SH-SY5Y (cell line): ENCODE results near the gene UBQLN4.

Source experiments
- GATA2 ChIP-seq: IDR thresholded peaks from 2 replicates; pipeline ENCODE4 v1.6.1; 2011; ENCODE audit warnings: mild to moderate bottlenecking, low read depth, low read length
- GATA3 ChIP-seq: IDR thresholded peaks from 2 replicates; pipeline ENCODE4 v1.6.1; 2011; ENCODE audit warnings: low read depth, mild to moderate bottlenecking, low read length, moderate library complexity

Gene UBQLN4

DNA sequence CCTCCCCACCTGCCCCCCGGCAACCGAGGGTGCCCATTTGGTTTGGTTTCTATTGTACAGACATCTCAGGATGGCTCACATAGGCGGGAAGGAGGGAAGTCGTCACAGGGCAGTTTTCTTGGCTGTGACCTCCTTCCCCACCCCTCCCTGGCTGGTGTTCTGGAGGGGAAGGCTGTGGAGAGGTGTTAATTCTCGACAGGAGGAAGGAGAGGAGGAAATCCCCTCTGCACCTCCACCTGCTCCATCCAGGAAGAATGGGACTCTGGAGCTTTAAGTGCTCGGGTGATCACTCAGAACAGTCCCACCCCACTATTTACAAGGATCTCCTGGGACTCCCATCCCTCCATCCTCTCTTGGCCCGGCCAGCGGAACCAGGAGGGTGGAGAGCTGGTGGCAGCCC is 21.1 kb upstream of the UBQLN4 start:
- no peak for TF ChIP-seq GATA3
- TF ChIP-seq GATA2 = no peak

DNA sequence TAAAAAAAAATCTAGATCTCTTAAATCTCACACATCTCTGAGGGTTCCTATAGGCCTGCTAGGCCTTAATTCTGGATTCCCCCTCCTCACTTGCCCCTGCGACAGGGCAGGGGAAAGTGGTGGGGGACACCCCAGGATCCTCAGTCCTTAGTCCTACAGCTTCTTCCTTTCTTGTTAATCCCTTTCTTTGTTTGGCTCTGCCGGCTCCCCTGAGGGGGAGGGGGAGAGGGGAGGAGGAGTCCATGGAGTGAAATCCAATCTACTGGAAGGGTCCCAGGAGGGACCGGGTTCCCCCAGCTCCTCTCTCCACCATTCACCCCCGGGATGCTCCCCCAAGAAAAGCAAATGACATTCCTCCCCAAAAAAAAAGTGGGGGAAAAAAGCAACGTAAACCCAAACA is 20.1 kb upstream of the UBQLN4 start:
- TF ChIP-seq GATA3 = no peak
- TF ChIP-seq GATA2 = no peak

DNA sequence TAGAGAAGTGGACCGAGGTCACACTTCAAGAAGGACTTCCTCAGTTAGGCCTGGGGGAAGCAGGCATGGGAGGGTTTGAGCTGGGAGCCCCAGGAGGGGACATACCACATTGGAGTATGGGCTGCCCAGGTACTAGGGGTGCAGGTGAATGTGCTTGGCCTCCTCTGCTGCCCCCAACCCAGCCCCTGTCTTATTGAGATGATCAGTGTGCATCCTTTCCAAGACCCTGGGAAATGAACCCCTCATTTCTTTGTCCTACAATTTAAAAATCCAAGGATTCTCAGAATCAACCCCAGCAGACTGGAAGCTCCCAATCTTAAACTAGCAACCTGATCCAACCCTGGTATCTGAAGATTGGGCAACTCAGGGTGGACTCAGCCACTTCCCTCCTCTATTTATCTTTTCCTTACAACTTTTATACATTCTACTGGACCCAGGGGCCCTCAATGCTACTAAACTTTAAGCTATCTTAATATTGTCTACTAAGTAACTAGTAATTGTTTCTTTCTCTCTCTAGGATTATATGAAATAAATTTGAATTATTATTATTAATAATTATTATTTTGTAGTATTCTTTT is 19.6 kb upstream of the UBQLN4 start:
- TF ChIP-seq GATA3 (no peak), GATA2 (no peak)

DNA sequence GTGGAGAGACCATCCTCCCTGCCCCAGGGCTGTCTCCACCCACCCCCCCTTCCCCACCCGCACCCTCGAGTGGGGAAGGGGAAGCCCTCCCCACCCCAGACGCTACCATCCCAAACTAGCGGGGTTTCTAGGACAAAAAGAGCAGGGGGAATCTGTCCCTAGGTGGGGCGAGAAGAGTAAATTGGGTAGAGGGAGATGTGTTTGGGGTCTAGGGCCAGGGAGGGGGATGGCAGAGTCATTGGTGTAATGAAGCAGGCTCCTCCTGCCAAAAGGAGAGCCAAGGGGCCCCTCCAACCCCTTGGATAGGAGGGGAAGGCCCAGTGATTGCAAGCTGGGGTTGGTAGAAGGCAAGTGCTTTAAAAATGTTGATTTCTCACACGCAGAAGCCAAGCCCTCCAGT is 18.7 kb upstream of the UBQLN4 start:
- TF ChIP-seq GATA3 (no peak), GATA2 (no peak)

DNA sequence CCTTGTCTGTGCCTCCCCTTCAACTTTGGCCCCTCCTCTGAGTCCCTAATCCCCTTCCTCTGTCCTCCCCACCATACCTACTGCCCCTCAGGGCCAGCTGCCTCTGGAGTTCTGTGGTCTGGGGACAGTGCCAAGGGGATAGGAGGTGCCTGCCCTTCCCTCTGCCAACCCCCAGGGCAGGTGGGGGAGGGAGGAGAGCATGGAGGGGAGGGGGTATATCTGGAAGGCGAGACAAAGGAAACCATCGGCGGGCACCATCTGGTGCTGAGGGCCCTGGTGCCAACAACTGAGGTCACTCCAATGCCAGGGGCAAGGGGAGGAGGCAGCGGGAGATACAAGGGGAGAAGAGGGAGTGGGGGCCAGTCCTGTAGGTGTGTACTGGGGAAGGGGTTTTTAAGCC is 16.9 kb upstream of the UBQLN4 start:
- TF ChIP-seq GATA3 = no peak
- TF ChIP-seq GATA2 = no peak

DNA sequence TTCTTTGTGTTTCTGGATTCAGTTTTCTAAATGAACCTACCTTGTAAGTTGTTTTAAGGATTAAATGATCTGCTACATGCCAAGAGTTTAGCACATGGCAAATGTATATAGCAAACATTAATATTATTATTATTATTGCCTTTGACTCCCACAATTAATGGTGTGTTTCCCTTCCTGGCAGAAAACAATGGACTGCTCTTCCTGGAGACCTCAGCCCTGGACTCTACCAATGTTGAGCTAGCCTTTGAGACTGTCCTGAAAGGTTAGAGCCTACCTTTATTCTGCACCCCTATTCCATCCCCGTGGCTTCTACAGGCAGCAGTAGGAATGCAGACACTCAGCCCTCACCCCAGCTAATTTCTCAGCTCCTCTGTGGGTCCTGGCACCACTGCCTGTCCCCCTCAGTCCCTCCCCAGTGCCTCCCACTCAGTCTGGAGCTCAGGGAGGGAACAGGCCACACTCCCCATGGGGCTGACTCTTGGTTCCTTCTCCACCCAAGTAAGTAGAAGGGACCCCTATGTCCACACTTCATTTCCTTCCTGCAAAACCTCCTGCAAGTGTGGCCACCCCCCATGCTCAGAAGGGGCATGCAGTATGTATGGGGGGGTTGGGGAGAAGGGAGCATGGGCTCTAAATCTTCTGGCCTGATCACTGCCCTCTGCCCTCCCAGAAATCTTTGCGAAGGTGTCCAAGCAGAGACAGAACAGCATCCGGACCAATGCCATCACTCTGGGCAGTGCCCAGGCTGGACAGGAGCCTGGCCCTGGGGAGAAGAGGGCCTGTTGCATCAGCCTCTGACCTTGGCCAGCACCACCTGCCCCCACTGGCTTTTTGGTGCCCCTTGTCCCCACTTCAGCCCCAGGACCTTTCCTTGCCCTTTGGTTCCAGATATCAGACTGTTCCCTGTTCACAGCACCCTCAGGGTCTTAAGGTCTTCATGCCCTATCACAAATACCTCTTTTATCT is 16.2 kb upstream of the UBQLN4 start:
- TF ChIP-seq GATA2 = no peak

DNA sequence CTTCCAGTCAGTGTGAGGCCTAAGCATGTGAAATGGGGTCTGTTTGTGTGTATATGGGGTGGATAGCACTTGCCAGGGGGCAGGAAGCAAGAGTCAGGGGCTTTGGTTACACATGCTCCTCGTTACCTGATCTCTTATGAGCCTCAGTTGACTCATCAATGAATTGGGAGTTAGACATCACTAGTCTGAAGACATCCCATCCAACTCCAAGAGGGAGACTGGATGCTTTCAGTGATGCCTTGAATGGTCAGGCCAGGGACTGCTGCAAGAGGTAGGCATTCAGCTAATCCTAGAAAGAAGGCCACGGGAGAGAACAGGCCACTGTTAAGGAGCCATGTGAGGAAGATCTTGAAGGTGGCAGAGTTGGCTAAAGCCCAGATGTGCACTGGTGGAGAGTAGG is 13.7 kb upstream of the UBQLN4 start:
- TF ChIP-seq GATA3 = no peak
- TF ChIP-seq GATA2 = no peak

DNA sequence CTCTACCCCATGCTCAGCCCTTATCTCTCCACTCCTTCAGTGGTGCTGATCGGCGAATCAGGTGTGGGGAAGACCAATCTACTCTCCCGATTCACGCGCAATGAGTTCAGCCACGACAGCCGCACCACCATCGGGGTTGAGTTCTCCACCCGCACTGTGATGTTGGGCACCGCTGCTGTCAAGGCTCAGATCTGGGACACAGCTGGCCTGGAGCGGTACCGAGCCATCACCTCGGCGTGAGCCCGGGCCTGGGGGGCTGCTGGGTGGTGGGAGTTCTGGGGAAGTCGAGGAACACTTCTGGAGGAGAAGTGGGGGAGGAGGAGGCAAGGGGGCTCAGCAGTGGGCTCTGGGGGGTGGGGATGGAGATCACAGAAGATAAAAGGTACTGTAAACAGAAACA is 12.3 kb upstream of the UBQLN4 start:
- TF ChIP-seq GATA3 = no peak
- TF ChIP-seq GATA2 = no peak

DNA sequence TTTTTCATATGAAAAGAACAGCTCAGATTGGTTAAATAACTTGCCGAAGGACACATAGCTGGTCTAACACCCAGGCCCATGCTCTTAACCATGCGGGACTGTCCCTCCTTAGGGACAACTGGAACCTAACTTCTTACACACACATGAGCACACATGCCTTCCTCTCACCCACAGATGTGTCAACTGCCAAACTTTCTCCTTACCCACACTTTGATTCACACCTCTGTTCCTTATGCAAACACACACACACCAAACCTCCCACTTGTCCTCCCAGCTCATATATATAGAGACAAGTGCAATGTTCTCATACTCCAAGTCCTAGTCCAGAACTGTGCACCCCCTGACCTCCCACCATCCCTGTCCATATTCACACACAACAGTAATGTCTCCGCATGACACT is 11.6 kb upstream of the UBQLN4 start:
- no peak for TF ChIP-seq GATA2

DNA sequence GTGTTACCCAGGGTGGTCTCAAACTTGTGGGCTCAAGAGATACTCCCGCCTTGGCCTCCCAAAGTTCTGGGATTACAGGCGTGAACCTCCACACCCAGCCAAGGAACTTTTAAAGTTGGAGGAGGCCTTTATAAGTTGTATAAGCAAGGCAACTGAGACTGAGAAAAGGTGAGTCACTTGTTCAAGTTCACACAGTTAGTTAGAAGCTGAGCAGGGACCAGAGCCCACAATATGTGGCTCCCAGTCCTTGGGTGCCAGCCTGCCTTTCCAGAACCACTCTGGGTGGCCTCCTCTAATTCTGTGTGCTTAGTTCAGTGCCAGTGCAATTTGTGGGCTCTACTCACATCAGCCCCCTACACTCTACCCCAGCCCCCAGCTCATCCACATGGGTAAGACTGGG is 11.0 kb upstream of the UBQLN4 start:
- no peak for TF ChIP-seq GATA2
- TF ChIP-seq GATA3 = no peak

DNA sequence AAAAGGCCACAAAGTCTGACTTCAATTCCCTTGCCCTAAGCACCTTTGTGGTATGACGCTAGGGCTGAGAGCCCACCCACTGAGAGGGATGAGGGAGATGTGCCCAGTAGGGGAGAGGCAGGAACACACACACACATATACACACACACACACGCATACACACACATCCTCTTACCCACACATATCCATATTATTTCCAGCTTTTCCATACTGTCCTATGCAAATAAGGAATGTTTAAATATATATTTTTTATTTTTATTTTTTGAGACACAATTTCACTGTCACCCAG is 10.3 kb upstream of the UBQLN4 start:
- no peak for TF ChIP-seq GATA3
- no peak for TF ChIP-seq GATA2

DNA sequence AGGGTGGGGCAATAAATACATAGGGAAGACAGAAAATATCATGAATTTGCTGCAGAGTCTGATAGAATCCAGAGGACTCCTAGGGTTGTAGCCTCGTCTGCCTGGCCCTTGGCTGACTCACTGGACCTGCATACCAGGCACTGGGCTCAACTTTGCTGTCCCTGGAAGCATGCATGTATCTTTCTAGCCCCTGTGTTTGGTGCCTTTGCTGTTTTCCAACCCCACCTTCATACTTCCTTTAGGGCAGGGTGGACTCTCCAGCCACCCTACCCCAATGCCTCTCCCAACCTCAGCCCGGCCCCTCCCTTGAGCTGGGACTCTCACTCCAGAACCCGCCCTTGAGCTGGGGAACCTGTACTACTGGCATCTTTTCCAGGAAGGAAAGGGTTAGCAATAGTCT is 8.6 kb upstream of the UBQLN4 start:
- TF ChIP-seq GATA2 = no peak
- TF ChIP-seq GATA3 = no peak

DNA sequence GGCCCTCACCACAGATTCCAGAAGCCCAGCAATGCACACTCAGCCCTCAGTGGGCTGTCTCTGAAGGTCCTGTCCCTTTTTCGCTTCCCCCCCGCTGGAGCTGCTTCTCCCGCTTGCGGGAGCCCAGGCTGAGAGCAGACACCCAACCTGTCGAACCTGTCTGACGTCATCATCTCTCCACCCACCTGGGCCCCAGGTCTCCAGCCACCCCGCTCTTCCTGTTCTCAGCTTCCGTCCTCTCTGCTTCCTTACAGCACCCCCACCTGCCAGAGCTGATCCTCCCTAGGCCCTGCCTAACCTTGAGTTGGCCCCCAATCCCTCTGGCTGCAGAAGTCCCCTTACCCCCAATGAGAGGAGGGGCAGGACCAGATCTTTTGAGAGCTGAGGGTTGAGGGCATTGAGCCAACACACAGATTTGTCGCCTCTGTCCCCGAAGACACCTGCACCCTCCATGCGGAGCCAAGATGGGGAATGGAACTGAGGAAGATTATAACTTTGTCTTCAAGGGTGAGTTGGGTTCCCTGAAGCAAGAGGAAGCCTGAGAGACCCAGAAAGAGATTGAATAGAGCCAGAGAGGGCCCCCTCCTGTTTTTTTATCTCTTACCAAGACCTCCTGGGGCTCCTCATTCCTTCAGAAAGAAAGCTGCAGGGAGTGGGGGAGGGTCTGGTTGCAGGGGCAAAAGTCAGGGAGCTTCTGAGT is 7.5 kb upstream of the UBQLN4 start, which contains the start of gene RAB25:
TSS of gene RAB25 (plus strand) at position 224 of the 700 bp plus-strand sequence. CDS start at position 465, 241 bp downstream.
- no peak for TF ChIP-seq GATA3
- TF ChIP-seq GATA2 = no peak

DNA sequence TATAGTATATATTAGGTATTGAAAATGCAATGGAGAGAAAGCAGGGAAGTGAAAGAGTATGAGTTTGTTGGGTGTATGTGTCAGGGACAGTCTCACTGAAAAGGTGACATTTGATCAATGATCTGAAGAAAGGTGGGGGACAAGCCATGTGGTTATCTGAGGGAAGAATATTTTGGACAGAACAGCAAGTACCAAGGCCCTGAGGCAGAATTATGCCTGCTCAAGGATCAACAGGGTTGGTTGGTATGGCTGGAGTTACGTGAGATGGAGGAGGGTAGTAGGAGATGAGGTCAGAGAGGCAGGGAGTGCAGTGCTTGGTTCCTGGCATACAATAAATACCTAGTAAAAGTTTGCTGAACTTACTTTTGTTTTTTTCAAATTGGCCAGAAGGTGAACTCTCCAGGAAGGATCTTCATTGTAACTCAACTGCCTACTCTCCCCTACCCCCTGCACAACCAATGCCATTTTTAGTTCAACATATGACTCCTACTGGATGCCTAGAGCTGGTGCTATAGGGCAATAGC is 2.8 kb upstream of the UBQLN4 start:
- TF ChIP-seq GATA2 = no peak
- TF ChIP-seq GATA3 = no peak

DNA sequence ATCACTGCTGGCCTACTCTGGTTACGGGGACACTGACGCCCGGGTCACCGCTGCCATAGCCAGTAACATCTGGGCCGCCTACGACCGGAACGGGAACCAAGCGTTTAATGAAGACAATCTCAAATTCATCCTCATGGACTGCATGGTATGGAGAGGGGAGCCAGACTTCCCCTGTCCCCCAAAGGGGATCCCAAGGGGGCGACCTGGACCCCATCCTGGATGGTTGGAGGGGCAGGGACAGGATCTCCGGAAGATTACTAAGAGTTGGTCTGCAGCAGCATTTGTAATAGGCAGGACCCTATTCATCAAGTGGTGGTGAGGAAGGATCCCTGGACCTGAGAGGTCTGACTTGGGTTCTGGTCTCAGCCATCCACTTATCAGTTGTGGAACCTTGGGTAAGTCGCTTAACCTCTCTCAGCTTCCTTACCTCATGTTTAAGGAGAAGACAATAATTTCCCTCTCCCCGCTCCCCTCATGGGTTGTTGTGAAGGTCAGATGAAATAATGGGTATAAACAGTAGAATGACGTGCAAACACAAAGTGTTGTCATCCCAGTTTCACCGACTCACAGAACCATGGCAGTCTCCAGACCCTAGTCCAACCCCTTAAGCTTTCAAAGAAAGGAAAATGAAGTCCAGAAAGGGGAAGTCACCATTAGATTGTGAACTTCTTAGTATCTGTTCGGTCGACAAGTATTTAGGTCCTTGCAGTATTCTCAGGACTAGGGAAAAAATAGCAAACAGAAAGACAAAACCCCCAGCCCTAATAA is 1.9 kb upstream of the UBQLN4 start:
- TF ChIP-seq GATA3 (no peak), GATA2 (no peak)
